ENCODE data around the gene GNA15.

The GNA15 gene

GRCh38 chr19:3121396-3121795 lies 14.4 kb upstream of the GNA15 start:
- DNase-seq (ENCODE audit: low spot score), result no peak

DNA sequence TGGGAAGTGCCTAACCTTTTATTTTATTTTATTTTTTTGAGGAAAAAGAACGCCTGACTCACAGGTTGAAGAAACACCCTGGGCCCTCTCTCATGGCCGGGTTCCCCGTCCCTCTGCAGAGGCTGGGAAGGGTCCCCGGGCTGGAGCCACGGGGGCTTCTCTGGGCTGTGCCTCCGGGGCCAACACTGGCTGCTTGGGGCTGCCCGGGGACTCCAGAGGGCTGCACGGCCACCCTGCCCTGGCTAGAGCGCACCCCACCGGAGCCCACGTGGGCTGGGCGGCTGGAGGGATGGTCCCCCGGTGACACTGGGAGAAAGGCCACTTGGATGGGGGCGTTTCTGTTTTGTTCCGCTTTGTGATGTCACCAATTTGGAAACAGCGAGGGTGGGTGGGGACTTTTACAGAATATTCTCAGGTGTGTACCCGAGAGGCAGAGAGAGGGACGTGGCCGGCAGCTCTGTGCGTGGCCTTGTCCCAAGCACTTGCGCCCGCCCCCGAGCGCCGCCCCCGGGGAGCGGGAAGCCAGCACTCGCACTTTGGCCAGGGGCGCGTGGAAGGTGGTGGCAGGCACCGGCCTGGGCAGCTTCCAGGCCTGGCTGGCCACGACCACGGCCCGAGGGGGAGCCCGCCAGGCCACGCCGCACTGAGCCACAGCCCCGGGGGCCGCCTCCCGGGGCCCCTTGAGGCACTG lies 13.9 kb upstream of the GNA15 start:
- DNase-seq (ENCODE audit: low spot score), result no peak

- DNase-seq (ENCODE audit: low spot score), result no peak
Observed at GRCh38 chr19:3122512-3122870, 13.3 kb upstream of the GNA15 start.

- DNase-seq (ENCODE audit: low spot score), result no peak
Observed at GRCh38 chr19:3123088-3123721, 12.6 kb upstream of the GNA15 start.

DNA sequence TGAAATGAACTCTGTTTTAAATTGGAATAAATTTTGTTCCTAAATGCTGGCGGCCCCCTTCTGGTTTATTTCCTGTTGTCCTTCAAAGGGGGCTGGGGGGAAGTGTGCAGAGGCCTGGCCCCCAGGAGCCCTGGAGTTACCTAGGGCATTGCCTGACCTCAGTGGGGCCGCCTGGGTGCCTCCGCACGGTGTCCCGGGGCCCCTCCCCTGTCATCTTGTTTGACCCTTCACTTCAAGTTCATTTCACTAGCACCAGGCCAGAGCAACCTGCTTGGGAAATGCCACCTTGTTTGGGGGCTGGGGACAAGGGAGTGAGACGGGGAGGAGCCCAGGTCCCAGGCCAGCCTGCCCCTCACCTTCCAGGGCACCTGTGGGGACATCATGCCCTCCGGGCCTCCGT lies 11.9 kb upstream of the GNA15 start:
- DNase-seq (ENCODE audit: low spot score), result no peak

- DNase-seq (ENCODE audit: low spot score), result no peak
Observed at GRCh38 chr19:3124630-3125029, 11.2 kb upstream of the GNA15 start.

- peak; percentile 83 for DNase-seq (ENCODE audit: low spot score)
Observed at GRCh38 chr19:3125900-3126524, 9.8 kb upstream of the GNA15 start.

DNA sequence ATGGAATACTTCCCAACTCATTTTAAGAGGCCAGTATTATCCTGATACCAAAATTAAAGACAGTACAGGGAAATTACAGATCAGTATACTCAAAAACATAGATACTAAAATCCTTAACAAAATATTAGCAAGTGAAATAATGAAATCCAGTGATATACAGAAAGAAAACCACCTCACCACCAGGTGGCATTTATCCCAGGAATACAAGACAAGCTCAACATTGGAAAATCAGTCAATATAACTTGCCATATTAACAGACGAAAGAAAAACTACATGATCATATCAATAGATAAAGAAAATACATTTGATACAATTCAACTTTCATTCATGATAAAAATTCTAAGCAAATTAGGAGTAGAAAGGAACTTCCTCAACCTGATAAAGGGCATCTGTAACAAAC lies 6.7 kb upstream of the GNA15 start:
- DNase-seq (ENCODE audit: low spot score), result no peak

- no peak for DNase-seq (ENCODE audit: low spot score)
Observed at GRCh38 chr19:3131168-3131567, 4.7 kb upstream of the GNA15 start.

DNA sequence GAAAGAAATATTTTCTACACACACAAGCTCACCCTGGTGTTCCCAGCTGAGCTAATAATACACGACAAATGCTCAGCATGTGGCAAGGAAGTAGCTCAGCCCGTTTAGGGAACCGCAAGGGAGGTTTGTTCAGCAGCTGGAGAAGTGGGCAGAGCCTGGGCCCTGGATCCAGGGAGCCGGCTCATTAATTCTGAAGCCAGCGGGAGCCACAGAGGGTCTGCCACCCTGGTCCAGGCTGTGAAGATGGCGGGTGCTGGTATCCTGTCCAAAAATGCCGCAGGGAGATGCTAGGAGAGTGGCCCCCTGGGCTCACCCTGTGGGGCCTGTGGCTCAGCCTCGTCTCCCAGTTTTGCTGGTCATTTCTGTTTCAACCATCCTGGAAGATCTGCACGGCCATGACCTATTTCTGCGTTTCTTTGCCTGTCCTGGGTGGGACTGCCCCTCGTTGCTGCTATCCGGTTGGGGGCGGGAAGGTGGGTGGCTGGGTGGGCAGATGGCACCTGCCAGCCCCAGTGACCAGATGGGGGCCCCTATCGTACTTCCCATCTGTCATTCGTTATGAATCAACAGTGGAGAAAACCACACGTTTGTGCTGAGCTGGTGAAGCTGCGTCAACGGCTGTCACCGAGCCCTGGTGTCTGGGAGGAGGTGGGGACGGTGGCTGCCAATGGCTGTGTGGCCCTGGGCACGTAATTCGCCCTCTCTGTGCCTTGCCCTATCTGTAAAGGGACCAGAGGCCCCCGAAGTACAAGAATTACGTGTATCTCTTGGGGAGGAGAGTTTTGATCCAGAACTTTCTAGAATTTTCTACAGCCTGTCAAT lies 2.7 kb upstream of the GNA15 start:
- peak; percentile 32 for DNase-seq (ENCODE audit: low spot score)

- DNase-seq (ENCODE audit: low spot score), result no peak
Observed at GRCh38 chr19:3133793-3134116, 2.1 kb upstream of the GNA15 start.

GRCh38 chr19:3136684-3137055 lies 837 bp downstream of the GNA15 start:
- DNase-seq (ENCODE audit: low spot score), result no peak

- DNase-seq (ENCODE audit: low spot score), result no peak
Observed at GRCh38 chr19:3137119-3137518, 1.3 kb downstream of the GNA15 start.

GRCh38 chr19:3138268-3138667 lies 2.4 kb downstream of the GNA15 start:
- DNase-seq (ENCODE audit: low spot score), result no peak

GRCh38 chr19:3140667-3141038 lies 4.8 kb downstream of the GNA15 start:
- no peak for DNase-seq (ENCODE audit: low spot score)

DNA sequence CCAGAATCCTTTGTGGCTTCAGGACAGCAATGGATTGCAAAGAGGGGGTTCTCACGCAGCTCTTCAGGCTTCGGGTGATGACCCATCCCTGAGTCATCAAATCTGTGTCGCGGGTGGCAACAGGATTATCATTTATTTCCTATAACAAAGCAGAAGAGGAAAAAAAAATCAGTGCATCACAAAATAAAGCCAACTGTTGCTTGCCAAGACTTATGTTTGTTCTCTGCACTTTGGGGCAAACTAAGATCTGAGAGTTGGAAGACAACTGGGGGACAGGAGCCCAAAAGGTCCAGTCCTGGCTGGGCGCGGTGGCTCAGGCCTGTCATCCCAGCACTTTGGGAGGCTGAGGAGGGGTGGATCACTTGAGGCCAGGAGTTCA lies 6.4 kb downstream of the GNA15 start:
- DNase-seq (ENCODE audit: low spot score), result no peak

DNA sequence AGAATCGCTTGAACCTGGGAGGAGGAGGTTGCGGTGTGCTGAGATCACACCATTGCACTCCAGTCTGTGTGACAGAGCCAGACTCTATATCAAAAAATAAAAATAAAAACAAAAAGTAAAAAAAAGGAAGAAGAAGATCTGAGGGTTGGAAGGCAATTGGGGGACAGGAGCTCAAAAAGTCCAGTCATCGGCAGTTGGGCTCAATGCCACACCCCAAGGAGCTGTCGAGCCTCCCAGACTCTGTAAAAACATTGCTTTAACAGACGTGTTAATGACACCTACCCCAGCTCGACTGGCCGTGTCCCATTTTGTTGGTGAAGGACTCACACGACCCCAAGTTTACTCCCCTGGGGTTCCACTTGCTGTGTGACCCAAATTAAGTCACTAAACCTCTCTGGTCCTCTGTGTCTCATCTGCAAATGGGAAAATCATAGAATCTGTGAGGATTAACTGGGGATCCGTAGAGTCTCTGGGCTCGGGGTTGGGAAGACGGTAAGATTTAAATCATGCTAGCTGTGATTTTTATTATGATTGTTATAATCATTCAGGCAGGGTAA lies 7.0 kb downstream of the GNA15 start:
- DNase-seq (ENCODE audit: low spot score), result no peak

DNA sequence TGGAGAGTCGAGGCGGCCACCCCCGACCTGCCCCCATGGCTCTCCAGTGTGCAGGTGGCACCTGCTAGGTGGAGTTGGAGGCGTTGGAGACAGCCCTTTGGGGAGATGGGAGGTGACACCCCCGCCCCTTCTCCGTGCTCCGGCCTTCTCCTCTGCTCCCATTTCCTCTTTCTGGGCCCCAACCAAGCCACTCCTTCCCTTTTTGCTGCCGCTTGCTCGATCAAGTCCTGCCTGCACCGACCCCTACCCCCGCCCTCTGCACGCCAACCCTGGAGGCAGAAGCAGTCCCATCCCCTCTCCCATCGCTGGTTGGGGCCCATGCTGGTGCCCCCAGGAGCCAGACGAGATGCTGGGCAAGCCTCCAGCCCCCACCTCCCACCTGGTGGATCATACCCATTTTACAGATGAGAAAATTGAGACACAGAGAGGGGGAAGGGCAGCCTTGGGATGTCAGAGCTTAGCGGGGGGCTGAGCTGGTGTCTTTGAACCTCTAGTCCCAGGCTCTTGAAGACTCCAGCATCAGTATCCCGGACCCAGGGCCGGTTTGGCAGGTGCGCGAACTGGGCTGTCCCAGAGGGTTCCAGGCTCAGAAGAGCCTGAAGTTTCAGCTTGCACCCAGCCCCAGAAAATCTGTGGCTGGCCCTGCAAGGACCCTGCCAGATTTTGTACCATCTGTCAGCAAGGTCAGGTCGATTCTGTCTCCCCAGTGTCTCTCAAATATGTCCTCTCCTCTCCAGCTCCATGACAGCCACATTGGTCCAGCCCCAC lies 10.3 kb downstream of the GNA15 start:
- peak; percentile 17 for DNase-seq (ENCODE audit: low spot score)

DNA sequence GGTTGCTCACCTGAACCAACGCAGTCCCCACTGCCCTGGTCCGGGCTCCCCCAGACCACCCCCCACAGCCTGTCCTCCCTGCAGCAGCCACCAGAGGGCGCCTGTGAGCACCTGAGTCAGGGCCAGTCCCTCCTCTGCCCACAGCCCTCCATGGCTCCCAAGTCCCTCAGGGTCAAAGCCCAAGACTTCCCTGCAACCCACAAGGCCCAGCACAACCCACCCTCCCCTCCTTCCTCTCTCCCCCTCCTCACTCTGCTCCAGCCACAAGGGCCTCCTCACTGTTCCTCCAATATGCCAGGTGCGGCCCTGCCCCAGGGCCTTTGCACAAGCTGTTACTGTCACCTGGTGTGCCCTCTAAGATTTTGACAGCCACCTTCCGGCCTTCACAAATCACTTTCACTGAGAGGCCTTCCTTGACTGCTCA lies 10.9 kb downstream of the GNA15 start:
- peak; percentile 44 for DNase-seq (ENCODE audit: low spot score)

DNA sequence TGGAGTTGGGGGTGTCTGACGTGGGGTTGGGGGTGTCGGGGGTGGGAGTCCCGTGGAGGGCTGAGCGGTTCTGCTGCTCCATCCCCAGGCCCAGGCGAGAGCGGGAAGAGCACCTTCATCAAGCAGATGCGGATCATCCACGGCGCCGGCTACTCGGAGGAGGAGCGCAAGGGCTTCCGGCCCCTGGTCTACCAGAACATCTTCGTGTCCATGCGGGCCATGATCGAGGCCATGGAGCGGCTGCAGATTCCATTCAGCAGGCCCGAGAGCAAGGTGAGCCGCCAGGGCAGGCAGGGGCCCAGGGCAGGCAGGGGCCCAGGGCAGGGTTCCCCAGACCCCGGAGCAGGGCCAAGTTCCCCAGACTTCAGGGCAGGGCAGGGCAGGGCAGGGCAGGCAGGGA lies 12.7 kb downstream of the GNA15 start:
- no peak for DNase-seq (ENCODE audit: low spot score)

DNA sequence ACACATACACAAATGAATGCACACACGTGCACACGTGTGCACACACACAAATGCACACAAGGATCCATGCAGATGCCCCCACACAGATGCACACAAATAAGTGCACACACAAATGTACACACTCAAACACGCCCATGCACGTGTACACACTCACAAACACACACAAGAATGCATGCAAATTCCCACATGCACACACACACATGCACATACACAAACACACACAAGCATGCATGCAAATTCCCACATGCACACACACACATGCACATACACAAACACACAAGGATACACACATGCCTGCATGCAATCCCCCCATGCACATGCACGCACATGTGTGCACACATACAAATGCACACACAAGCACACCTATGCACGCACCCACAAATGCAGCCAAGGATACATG lies 13.3 kb downstream of the GNA15 start:
- DNase-seq (ENCODE audit: low spot score), result no peak
